HTERT RPE-1 (cell line): Measurements from ENCODE around the gene RBM22.

Source experiments
- in situ Hi-C: fragments of 300-500 bp; cut with MboI; formaldehyde crosslinking; loops from 4 replicates; pipeline ENCODE4 v1.14.3; 2020; ENCODE audit warnings: low sequenced_read_pairs

The RBM22 gene

GRCh38 chr5:150672884-150673275 lies 28.0 kb downstream of the RBM22 start:
- in situ Hi-C loops, result no loop called here

- in situ Hi-C loops, result no loop called here
Observed at GRCh38 chr5:150672237-150672883, 28.5 kb downstream of the RBM22 start.

- in situ Hi-C loops, result no loop called here
Observed at GRCh38 chr5:150671509-150672236, 29.2 kb downstream of the RBM22 start.

- in situ Hi-C loops, result no loop called here
Observed at GRCh38 chr5:150670948-150671310, 29.9 kb downstream of the RBM22 start.

GRCh38 chr5:150670275-150670947 lies 30.5 kb downstream of the RBM22 start:
- in situ Hi-C loops, result no loop called here

GRCh38 chr5:150665044-150665443 lies 35.8 kb downstream of the RBM22 start:
- in situ Hi-C loops, result no loop called here

- in situ Hi-C loops, result no loop called here
Observed at GRCh38 chr5:150663936-150664335, 36.9 kb downstream of the RBM22 start.

GRCh38 chr5:150662731-150663516 lies 37.9 kb downstream of the RBM22 start:
- in situ Hi-C loops, result no loop called here

- in situ Hi-C loops, result no loop called here
Observed at GRCh38 chr5:150661821-150662596, 38.9 kb downstream of the RBM22 start.

GRCh38 chr5:150661086-150661485 lies 39.8 kb downstream of the RBM22 start, which contains the start of gene MYOZ3:
Gene MYOZ3 (plus strand): TSS chr5:150661251. CDS start chr5:150662942, 1,691 bp downstream.
- in situ Hi-C loops, result no loop called here

GRCh38 chr5:150660108-150660831 lies 40.6 kb downstream of the RBM22 start:
- in situ Hi-C loops, result no loop called here

- in situ Hi-C loops, result no loop called here
Observed at GRCh38 chr5:150659360-150660107, 41.3 kb downstream of the RBM22 start.

GRCh38 chr5:150658699-150659265 lies 42.1 kb downstream of the RBM22 start:
- in situ Hi-C loops, result no loop called here

GRCh38 chr5:150658121-150658520 lies 42.7 kb downstream of the RBM22 start:
- in situ Hi-C loops, result no loop called here

GRCh38 chr5:150656191-150657132 lies 44.4 kb downstream of the RBM22 start:
- in situ Hi-C loops, result no loop called here

GRCh38 chr5:150655221-150655620 lies 45.6 kb downstream of the RBM22 start:
- in situ Hi-C loops, result no loop called here

- in situ Hi-C loops, result no loop called here
Observed at GRCh38 chr5:150653762-150654556, 46.9 kb downstream of the RBM22 start.
